ENCODE measurements around the gene TMEM141.

GRCh38 chr9:136776947-136777346 lies 14.2 kb upstream of the TMEM141 start:
- TF ChIP-seq FOXM1 (IDR thresholded peaks at IDR 0.05; ENCODE audit: borderline replicate concordance), result no peak
- no peak for TF ChIP-seq HDGF (IDR thresholded peaks at IDR 0.05; ENCODE audit: borderline replicate concordance)
- TF ChIP-seq FOXA1 (IDR thresholded peaks at IDR 0.05), result no peak
- TF ChIP-seq NFRKB (IDR thresholded peaks at IDR 0.05), result no peak
- no peak for TF ChIP-seq PKNOX1 (IDR thresholded peaks at IDR 0.05)
- TF ChIP-seq SUZ12 (IDR thresholded peaks at IDR 0.05), result no peak
- TF ChIP-seq FOXK2 (IDR thresholded peaks at IDR 0.05), result no peak
